GM12872 (cell line): ENCODE results near the gene FILIP1L.

ENCODE experiments used
- CTCF ChIP-seq: IDR thresholded peaks from 3 replicates; pipeline ENCODE4 v1.5.1; 2011; ENCODE audit warnings: low read depth, mild to moderate bottlenecking, low read length, moderate library complexity; ENCODE audit not compliant: insufficient read depth

FILIP1L gene

GRCh38 chr3:99902091-99902490, 212.2 kb downstream of the FILIP1L start:
- TF ChIP-seq CTCF = no peak

GRCh38 chr3:99901200-99901926, 212.9 kb downstream of the FILIP1L start:
- no peak for TF ChIP-seq CTCF

GRCh38 chr3:99900248-99900647, 214.1 kb downstream of the FILIP1L start:
- no peak for TF ChIP-seq CTCF

- no peak for TF ChIP-seq CTCF
These were observed 214.7 kb downstream of the FILIP1L start for GRCh38 chr3:99899603-99900002.

- TF ChIP-seq CTCF = no peak
These were observed 217.8 kb downstream of the FILIP1L start for GRCh38 chr3:99896482-99896881.

- TF ChIP-seq CTCF = no peak
These were observed 218.4 kb downstream of the FILIP1L start for GRCh38 chr3:99895703-99896441.

GRCh38 chr3:99895131-99895696, 219.1 kb downstream of the FILIP1L start:
- TF ChIP-seq CTCF = no peak
